Uterus (tissue), 4 donors: ENCODE results near the gene RALGPS1. TPM values are rescaled to one million over a fixed set of nuclear protein-coding genes. Genes with fewer than 3 reads are reported as not detected.

Experiments
- DNase-seq, 2 donors: peaks; one replicate each; pipeline ENCODE4 v3.0.0-alpha.2; 2019 to 2020
- H3K27ac ChIP-seq, 2 donors: fragments of 200-600 bp; sonication (generic); 1 replicate in 1 of 2; 2 replicates in 1 of 2; pipeline ENCODE4 v1.5.1; 2016 to 2018
- H3K27me3 ChIP-seq, 2 donors: fragments of 200-600 bp; sonication (generic); one replicate each; pipeline ENCODE4 v1.5.1; 2018 to 2019; ENCODE audit warnings: control low read depth in 1 of 2
- H3K36me3 ChIP-seq, 2 donors: fragments of 200-600 bp; sonication (generic); one replicate each; pipeline ENCODE4 v1.5.1; 2019; ENCODE audit warnings: control low read depth in 1 of 2
- H3K4me1 ChIP-seq, 2 donors: fragments of 200-600 bp; sonication (generic); one replicate each; pipeline ENCODE4 v1.5.1; 2018 to 2019; ENCODE audit warnings: control low read depth in 1 of 2
- H3K4me3 ChIP-seq, 2 donors: fragments of 200-600 bp; sonication (generic); 1 replicate in 1 of 2; 2 replicates in 1 of 2; pipeline ENCODE4 v1.5.1; 2018 to 2019; ENCODE audit warnings: mild to moderate bottlenecking in 1 of 2
- H3K9me3 ChIP-seq, 2 donors: fragments of 200-600 bp; sonication (generic); one replicate each; pipeline ENCODE4 v1.5.1; 2019; ENCODE audit warnings: control low read depth in 1 of 2
- POLR2A ChIP-seq, 2 donors: fragments of 450-650 bp; IDR thresholded peaks; one replicate each; pipeline ENCODE4 v1.6.1; 2016; ENCODE audit warnings: antibody characterized with exemption in 2 of 2, mild to moderate bottlenecking in 1 of 2, moderate library complexity in 1 of 2
- intact Hi-C: fragments of 100-400 bp; cut with DNase I; formaldehyde crosslinking; loops from one replicate; pipeline ENCODE4 v1.15.1; 2023; ENCODE audit warnings: low total_unique reads
- total RNA-seq, 4 donors: library from RNA; depleted of rRNA in 3 of 4; stranded (reverse); fragments of >200 nt in 3 of 4; gene quantifications; one replicate each; pipeline versions ENCODE4 v1.1.0 to v1.2.4, GENCODE V29; 2014 to 2023
- TF ChIP-seq, protein P1 (sequence below), 4 experiments: fragments of 200-600 bp in 2 of 4; fragments of 450-650 bp in 2 of 4; sonication (generic) in 2 of 4; IDR thresholded peaks; one replicate each; pipeline ENCODE4 v1.5.1; 2016 to 2019; ENCODE audit warnings: antibody characterized with exemption in 4 of 4, mild to moderate bottlenecking in 2 of 4, moderate library complexity in 1 of 4
- donor health status: DM: yes; HTN: yes; CAD: no.

The RALGPS1 gene
- total RNA-seq, 4 donors from 2014 or later, result 8.5 to 16.7 (median 14.5) TPM

DNA sequence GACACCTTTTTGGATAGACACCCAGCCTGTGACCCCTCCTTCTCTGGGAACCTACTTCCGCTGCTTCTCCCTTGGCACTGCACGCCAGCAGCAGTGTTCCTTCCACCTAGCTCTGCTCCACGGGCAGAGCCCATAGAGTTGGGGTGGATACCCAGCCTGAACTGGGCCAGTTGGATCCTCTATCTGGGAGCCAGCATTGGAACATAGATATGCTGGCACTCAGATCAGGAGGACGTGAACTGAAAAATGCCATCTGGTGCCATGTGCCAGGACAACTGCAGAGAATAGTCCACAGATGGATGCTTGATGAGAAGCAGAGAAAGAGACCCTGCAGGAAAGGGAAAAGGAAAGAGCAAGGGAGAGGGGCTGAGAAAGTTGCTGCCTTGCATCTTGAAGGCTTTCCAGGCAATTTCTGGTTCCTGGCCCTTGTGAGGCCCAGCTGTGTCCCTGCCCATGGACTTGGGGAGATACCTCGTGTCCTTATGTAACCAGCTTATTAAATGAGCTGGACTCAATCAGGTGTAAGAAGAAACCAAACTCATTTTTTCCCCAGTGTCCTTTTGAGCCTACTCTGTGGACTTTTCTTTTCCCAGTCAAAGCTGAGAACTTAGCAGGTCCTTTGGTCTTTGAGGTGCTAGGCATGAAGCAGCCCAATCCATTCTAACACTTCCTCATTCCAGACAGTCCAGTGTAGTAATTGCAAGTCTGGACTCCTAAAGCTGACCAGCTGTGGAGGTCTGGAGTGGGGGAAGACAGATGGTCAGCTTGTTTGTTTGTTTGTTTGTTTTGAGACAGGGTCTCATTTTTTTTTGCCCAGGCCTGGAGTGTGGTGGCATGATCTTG is 168.8 kb downstream of the RALGPS1 start:
- intact Hi-C loops, result no loop called here
- H3K27ac ChIP-seq, result no peak overlapping the region

DNA sequence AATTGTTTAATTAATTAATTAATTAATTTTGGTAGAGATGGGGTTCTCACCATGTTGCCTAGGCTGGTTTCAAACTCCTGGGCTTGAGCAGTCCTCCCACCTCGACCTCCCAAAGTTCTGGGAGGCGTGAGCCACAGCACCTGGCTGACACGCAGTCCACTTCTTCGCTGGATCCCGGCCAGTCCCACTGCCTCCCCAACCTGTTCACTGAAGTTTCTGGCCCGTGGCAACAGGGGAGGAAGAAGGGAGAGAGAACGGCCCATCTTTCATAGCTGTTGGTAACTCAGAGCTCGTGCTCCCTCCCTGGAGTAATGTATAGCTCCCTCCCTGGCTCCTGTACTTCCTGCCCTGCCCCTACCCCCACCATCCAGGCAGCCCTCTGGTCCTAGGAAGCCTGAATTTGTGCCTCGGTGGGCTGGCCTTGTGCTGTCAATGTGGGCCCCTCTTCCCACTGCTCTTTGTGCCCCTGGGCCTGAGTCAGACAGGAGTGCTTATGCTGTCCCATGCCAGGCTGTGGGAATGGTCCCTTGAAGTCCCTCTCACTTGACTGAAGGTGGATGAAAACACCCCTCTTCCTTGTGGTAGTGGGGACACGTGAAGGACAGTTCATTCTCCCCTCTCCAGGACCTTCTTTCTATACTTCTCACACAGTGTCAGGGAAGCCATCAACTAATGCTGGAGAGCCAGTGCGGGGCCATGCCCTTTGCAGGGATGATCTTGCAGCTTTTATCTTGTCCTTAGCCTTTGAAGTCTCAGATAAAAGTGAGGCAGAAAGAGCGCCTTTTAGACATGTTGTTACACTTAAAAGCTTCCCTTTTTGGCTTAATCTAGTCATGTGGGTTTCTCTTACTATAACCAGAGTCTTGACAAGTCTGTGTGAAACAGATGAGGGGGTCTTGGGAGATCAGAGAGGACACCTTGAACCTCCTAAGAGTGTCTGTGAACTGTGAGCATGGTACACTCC is 169.8 kb downstream of the RALGPS1 start:
- peak in 1 of 2 donors; percentile 11 for DNase-seq
- no peaks in the 10 kb centered on the region for H3K27me3 ChIP-seq
- no peak overlapping the region for H3K4me3 ChIP-seq
- H3K9me3 ChIP-seq, result no peaks in the 10 kb centered on the region
- H3K36me3 ChIP-seq, result no peaks in the 10 kb centered on the region
- no peaks in the 10 kb centered on the region for H3K4me1 ChIP-seq
- intact Hi-C loops, result no loop called here
- TF ChIP-seq, protein P1, sequence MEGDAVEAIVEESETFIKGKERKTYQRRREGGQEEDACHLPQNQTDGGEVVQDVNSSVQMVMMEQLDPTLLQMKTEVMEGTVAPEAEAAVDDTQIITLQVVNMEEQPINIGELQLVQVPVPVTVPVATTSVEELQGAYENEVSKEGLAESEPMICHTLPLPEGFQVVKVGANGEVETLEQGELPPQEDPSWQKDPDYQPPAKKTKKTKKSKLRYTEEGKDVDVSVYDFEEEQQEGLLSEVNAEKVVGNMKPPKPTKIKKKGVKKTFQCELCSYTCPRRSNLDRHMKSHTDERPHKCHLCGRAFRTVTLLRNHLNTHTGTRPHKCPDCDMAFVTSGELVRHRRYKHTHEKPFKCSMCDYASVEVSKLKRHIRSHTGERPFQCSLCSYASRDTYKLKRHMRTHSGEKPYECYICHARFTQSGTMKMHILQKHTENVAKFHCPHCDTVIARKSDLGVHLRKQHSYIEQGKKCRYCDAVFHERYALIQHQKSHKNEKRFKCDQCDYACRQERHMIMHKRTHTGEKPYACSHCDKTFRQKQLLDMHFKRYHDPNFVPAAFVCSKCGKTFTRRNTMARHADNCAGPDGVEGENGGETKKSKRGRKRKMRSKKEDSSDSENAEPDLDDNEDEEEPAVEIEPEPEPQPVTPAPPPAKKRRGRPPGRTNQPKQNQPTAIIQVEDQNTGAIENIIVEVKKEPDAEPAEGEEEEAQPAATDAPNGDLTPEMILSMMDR (IDR thresholded peaks at IDR 0.05), result no peak
- TF ChIP-seq POLR2A (IDR thresholded peaks at IDR 0.05), result no peak
- H3K27ac ChIP-seq, result peak overlapping the region in 1 of 2 donors; percentile 57

More for the DNA sequence above, 168.8 kb downstream of the RALGPS1 start:
- no peaks in the 10 kb centered on the region for H3K27me3 ChIP-seq
- H3K4me1 ChIP-seq, result no peaks in the 10 kb centered on the region
- H3K9me3 ChIP-seq, result no peaks in the 10 kb centered on the region
- DNase-seq, result peak in 1 of 2 donors; percentile 14
- no peak overlapping the region for H3K4me3 ChIP-seq
- TF ChIP-seq, protein P1 (IDR thresholded peaks at IDR 0.05), result no peak
- TF ChIP-seq POLR2A (IDR thresholded peaks at IDR 0.05), result no peak
- no peaks in the 10 kb centered on the region for H3K36me3 ChIP-seq

DNA sequence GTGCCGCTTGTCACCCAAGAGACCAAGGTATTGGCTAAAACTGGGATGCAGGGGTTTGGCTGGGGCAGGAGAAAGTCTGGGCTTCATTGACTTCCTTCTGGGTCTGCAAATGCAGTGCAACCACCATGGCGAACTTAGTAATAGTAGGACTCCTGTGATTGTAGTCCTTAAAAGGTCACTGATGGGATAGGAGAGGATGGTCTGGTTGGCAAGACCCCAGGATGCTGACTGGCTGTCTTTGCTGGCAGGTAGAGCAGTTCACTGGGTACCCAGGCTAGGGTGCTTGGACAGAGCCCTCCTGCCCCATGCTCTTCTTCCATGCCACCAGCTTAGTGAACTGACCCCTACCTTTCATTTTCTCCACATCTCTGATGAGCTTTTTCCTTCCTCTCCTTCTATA is 170.6 kb downstream of the RALGPS1 start:
- H3K36me3 ChIP-seq, result no peaks in the 10 kb centered on the region
- peak in 1 of 2 donors; percentile 15 for DNase-seq

DNA sequence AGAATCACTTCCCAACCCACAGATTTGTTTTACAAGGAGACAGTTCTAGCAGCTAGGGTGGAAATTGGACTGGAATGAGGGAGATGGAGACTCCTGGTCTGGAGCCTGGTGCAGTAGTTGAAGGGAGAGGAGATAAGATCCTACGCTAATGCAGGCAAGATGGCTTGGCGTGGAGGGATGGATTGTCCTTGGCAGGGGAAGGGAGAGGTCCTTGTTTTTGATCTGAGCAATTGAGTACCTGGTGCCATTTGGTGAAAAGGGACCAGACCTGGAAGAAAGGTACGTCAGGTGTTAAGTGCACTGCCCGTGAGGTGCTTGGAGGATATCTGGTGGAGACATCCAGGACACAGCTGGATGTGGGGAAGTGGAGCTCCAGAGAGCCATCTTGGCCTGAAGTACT is 172.2 kb downstream of the RALGPS1 start:
- DNase-seq, result peak in 1 of 2 donors; percentile 5
- Histone ChIP-seq H3K27me3 (no peaks in the 10 kb centered on the region), H3K36me3 (no peaks in the 10 kb centered on the region), H3K4me1 (peaks cover 0 to 6% of the 10 kb centered on the region in 2 donors), H3K4me3 (no peak overlapping the region), H3K9me3 (no peaks in the 10 kb centered on the region), H3K27ac (peak overlapping the region; percentile 39 to 57)
- TF ChIP-seq POLR2A (IDR thresholded peaks at IDR 0.05), result no peak
- TF ChIP-seq, protein P1 (IDR thresholded peaks at IDR 0.05), result no peak
- intact Hi-C loops, result no loop called here

More for the DNA sequence above, 170.6 kb downstream of the RALGPS1 start:
- Histone ChIP-seq H3K27ac (peak overlapping the region; percentile 39 to 57), H3K4me3 (no peak overlapping the region), H3K4me1 (no peaks in the 10 kb centered on the region), H3K9me3 (no peaks in the 10 kb centered on the region), H3K27me3 (no peaks in the 10 kb centered on the region)
- TF ChIP-seq POLR2A (IDR thresholded peaks at IDR 0.05), result no peak
- TF ChIP-seq, protein P1 (IDR thresholded peaks at IDR 0.05), result no peak
- intact Hi-C loops, result no loop called here
